GM18867 (cell line): ENCODE data around the gene KPNA1.

Experiments used
- ATAC-seq: cut with Tn5 transposase; IDR thresholded peaks from one replicate; pipeline ENCODE4 v1.9.1; 2021; ENCODE audit warnings: mild to moderate bottlenecking, moderate library complexity; ENCODE audit not compliant: unreplicated experiment

KPNA1 gene

GRCh38 chr3:122514123-122515019, at the start of gene KPNA1:
TSS of gene KPNA1 (minus strand) at chr3:122514939. CDS start at chr3:122496565, 18,374 bp downstream.
- peak; percentile 85 for ATAC-seq

GRCh38 chr3:122564155-122564912, 49.6 kb upstream of the KPNA1 start, which contains the start of the genes DTX3L and PARP9:
TSS of gene DTX3L (plus strand) at chr3:122564338. CDS start at chr3:122564427, 89 bp downstream.
TSS of gene PARP9 (minus strand) at chr3:122564300. CDS start at chr3:122559620, 4,680 bp downstream.
- ATAC-seq, result peak; percentile 74

- peak; percentile 13 for ATAC-seq
Observed at GRCh38 chr3:122563717-122564025, 48.9 kb upstream of the KPNA1 start.

DNA sequence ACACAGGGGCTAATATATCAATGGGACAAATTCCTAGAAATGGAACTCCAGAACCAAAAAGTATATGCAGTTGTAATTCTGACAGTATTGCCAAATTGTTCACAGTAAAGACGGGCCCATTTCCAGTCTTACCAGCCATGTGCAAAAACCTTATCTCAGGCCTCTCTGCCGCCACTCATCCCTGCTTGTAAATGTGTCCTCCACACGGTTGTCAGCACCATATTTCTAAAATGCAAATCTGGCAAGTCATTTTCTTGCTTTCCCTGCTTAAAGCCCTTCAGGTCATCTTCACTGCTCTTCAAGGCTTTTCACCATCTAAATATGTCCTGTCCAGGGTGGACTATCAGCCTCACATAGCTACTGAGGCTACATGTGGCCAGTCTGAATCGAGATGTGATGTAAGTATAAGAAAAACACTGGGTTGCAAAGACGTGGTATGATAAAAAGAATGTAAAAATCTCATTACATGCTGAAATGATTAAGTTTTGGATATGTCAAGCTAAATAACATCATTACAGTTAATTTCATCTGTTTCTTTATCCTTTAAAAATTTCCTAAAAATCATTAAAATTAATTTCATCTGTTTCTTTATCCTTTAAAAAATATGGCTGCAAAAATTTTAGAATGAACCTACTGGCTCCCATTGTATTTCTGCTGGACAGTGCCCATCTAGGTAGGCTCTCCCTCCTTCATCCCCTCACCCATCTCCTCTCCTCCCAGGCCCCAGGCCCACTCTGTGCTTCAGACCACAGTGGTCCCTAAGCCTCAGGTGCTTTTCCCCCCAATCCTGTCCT, 48.4 kb upstream of the KPNA1 start:
- no peak for ATAC-seq

GRCh38 chr3:122560680-122561079, 45.9 kb upstream of the KPNA1 start:
- ATAC-seq, result peak; percentile 36

- ATAC-seq, result no peak
Observed at GRCh38 chr3:122559906-122560305, 45.2 kb upstream of the KPNA1 start.

DNA sequence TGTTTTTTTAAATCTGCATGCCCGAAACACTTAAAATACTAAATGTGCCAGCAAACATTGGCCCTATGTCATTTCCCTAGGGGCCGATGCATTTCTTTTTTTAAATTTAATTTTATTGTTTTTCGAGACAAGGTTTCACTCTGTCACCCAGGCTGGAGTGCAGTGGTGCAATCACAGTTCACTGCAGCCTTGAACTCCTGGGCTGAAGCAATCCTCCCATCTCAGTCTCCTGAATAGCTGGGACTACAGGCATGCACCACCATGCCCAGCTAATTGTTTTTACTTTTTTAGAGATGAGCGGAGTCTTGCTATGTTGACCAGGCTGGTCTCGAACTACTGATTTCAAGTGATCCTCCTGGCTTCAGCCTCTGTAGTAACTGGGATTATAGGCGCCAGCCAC, 43.9 kb upstream of the KPNA1 start:
- no peak for ATAC-seq

- ATAC-seq, result no peak
Observed at GRCh38 chr3:122557356-122557755, 42.6 kb upstream of the KPNA1 start.

DNA sequence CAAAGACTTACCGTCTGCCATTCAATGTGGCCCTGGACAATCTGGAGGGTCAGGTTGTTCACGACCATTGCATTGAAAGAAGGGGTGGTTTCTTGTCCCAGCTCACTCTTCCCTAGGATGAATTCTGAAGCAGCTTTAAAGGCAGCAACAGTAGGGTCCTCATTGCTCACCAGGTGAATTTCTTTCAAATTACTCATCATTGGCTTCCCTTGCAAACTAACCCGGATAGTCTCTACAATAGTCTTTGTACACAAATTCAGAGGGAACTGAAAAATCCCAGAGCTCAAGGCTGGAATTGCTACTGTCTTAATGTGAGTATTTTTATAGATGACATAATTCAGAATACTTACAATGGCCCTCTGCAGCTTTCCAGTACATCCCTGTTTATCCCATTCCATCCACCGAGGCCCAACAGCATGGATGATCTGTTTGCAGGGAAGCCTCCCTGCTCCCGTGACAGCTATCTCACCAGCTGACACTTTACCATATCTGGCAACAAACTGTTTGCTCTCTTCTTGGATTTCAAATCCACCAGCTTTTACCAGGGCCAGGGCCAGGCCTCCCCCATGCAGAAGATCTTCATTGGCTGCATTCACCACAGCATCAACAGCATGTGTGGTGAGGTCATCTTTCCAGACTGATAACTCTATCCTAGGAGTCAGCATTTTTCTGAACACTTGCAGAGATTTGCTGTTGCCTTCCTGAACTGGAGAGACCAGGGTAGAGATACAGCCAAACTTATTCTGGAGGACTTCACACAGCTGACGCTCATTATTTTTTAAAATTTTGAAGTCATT, 40.7 kb upstream of the KPNA1 start:
- no peak for ATAC-seq

DNA sequence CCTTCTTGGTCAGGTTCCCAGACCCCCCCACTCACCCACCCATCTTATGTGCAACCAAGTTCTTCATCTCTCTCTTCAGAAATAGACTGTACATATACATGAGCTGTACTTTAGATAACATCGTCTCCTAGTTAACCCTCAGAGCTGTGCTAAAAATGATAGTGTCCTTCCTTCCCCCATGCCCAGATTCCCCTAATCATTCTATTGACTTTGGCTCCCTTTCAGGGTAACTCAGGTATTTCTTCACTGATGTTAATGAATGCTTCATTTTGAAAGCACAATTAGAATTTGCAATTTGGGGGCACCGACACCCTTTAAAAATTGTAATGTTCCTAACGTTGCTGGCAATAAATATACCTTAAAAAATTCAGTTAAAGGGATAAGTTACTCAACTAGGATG, 38.4 kb upstream of the KPNA1 start:
- ATAC-seq, result no peak

DNA sequence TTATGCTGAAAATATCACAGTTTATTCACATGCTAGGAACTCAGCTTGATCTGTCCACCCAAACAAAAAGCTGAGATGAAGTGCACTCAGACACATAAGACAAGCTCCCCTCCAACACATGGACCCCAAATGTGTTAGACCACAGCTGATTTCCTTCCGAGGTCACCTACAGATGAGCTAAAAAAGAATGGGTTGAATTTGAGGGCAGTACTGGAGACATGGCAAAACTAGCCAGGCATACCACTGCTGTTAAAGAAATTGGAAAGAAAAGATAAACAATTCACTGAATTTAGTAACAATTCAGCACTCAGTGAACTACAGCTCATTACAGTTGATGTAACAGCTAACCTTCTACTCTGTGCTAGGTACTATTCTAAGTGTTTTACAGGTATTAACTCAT, 33.9 kb upstream of the KPNA1 start:
- no peak for ATAC-seq

DNA sequence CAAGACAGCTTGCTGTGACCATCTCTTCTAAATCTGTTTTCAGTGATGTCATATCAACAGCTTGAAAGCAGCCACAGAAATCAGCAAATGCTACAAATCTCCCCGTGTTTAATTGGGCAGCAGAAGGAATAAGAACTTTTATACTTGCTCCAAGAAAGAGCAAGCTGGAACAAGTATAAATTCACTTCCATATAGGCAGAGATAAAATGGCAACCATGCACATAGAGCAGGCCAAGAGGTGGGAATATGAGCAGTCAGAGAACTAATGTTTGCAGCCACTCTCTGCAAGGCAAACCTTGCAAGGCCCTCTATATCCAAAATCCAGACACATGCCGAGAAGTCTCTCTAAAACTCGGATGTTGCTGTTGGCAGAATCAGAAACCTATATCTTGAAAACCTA, 33.3 kb upstream of the KPNA1 start:
- ATAC-seq, result no peak

DNA sequence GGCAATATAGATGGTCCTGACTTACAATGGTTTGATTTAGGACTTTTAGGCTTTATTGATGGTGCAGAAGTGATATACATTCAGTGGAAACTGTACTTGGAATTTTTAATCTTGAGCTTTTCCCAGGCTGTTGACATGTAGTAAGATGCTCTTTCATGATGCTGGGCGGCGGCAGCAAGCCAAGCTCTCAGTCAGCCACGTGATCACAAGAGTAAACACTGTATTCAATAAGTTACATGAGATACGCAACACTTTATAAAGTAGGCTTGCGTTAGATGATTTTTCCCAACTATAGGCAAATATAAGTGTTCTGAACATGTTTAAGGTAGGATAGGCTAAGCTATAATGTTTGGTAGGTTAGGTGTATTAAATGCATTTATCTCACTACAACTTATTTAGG, 31.4 kb upstream of the KPNA1 start:
- no peak for ATAC-seq

GRCh38 chr3:122538956-122539490, 24.3 kb upstream of the KPNA1 start:
- no peak for ATAC-seq

DNA sequence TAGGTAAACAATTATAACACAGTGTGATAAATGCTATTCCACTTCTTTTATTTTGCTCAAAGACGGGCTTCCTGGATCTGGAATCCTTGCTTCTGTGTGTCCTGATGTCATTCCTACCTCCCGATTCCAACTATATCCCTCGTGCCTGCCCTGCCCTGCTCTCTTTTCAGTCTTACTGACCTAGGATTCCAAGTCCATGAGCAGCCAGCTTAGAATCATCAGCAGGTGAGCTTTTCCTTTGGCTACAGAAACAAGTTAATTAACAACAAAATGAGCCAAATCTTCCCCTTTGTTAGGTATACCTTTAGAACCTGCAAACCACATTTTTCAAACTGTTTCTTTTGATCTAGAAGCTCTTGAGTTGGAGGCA, 21.9 kb upstream of the KPNA1 start:
- no peak for ATAC-seq

DNA sequence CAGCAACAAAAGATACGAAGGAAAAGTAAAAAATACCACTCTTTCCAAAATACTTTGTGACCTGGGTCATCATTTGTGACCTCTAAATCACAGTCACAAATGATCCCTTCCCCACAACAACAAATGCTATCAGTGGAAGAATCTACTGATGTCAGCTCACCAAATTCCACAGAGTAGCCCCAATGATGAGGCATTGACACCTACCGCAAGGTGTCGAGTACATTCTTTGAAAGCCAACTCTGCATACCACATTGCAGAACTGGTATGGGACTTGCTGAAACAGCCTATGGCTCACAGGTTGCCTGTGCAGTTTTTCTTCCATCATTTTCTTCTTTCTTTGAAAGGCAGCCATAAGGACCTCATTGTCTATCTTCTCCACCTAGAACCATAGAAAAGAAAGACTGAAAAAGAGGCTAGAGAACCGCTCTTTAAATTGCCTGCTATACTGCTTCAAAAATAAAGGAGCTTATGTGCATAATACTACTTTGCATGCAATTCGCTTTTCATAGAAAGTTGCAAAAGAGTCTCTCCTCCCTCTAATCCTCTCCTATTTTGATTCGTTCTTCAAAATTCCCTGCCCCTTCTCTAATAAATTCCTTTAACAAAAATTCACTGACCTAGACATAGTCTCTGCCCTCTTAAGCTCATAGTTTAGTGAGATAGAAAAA, 21.4 kb upstream of the KPNA1 start:
- ATAC-seq, result no peak

- ATAC-seq, result peak; percentile 99
Observed at GRCh38 chr3:122533931-122534334, 19.2 kb upstream of the KPNA1 start.

- no peak for ATAC-seq
Observed at GRCh38 chr3:122533480-122533879, 18.7 kb upstream of the KPNA1 start.

DNA sequence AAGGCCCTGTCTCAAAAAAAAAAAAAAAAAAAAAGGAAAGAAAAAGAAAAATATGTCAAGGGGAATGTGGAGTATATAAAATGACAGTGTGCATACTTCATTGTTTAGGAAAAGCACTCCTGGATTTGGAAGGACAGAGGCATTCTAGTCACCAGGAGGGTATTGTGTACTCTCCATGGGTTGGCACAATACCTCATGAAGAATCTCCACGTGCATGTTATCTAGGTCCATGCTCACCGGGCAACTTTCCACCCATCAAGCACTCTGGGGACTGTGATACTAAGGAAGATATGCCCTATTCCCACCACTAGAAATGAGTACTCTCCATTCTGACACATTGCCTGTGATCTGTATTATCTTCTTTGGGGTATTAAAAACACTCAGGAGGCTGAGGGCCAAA, 15.4 kb upstream of the KPNA1 start:
- no peak for ATAC-seq

DNA sequence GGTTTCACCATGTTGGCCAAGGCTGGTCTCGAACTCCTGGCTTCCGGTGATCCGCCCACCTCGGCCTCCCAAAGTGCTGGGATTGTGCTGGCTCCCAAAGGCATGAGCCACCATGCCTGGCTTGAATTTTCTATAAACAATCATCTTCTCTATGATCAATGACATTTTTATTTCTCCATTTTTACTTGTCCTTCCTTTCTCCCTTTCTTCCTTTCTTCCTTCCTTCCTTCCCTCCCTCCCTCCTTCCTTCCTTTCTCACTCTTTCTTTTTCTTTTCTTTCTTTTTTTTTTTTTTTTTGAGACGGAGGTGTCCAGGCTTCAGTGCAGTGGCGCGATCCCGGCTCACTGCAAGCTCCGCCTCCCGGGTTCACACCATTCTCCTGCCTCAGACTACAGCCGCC, 8.6 kb upstream of the KPNA1 start:
- ATAC-seq, result no peak
